SH-SY5Y (cell line): ENCODE data around the gene FBXL13.

Experiments used
- GATA2 ChIP-seq: IDR thresholded peaks from 2 replicates; pipeline ENCODE4 v1.6.1; 2011; ENCODE audit warnings: mild to moderate bottlenecking, low read depth, low read length
- GATA3 ChIP-seq: IDR thresholded peaks from 2 replicates; pipeline ENCODE4 v1.6.1; 2011; ENCODE audit warnings: low read depth, mild to moderate bottlenecking, low read length, moderate library complexity

Gene FBXL13

GRCh38 chr7:103094102-103094501, 19.5 kb upstream of the FBXL13 start:
- TF ChIP-seq GATA3: no peak
- TF ChIP-seq GATA2: no peak

- TF ChIP-seq GATA2 (no peak), GATA3 (no peak)
These were observed 18.8 kb upstream of the FBXL13 start for GRCh38 chr7:103093429-103093828.

- TF ChIP-seq GATA2 (no peak), GATA3 (no peak)
These were observed 8.6 kb upstream of the FBXL13 start for GRCh38 chr7:103083210-103083609.

GRCh38 chr7:103082497-103082896, 7.9 kb upstream of the FBXL13 start:
- TF ChIP-seq GATA3: no peak
- TF ChIP-seq GATA2: no peak

DNA sequence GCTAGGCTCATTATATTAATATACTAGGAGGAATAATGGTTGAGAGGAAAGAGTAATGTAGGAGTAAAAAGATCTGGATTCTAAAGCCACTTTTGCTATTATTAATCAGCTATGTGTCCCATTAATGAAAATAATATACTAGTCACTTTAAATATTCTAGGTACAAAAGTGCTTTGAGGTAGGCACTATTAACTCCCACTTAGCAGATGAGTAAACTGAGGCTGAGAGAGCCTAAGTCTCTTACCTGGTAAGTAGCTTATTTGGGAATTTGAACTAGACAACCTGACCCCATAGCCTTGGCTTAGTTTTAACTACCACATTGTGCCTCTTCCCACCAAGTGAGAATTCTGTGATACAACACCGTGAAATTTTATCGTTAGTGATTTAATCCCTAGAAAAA, 6.3 kb upstream of the FBXL13 start:
- TF ChIP-seq GATA2: no peak
- TF ChIP-seq GATA3: no peak

DNA sequence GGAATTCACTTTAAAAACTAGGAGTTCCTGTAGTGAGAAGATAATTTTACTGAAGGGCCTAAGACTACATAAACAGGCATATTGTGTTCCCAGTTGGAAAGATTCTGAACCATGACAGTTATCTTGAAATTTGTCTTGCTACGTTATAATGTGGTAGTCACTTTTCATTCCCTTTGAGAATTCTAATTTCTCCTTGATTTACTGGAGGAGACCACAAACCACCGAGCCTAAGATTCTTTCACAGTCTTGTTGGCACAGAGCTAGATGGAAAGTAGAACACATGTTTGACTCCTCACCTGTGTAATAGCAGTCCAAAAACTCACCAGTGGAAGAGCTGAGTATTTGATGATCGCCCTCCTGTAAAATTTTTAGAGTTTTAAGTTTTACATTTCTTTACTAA, 5.2 kb upstream of the FBXL13 start:
- TF ChIP-seq GATA2 (no peak), GATA3 (no peak)

GRCh38 chr7:103077318-103077717, 2.7 kb upstream of the FBXL13 start:
- TF ChIP-seq GATA2 (no peak), GATA3 (no peak)

DNA sequence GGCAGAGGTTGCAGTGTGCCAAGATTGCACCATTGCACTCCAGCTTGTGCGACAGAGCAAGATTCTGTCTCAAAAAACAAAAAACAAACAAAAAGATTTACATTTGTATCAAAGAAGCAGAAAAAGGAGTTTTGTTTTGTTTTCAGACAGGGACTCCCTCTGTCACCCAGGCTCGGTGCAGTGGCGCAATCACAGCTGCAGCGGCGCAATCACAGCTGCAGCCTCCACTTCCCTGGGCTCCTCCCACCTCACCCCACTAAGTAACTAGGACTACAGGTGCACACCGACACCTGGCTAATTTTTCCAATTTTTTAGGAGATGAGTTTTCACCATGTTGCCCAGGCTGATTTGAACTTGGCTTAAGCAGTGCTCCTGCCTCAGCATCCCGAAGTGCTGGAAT, 2.2 kb upstream of the FBXL13 start:
- no peak for TF ChIP-seq GATA2
- TF ChIP-seq GATA3: no peak

- TF ChIP-seq GATA2 (no peak), GATA3 (no peak)
These were observed 832 bp upstream of the FBXL13 start for GRCh38 chr7:103075337-103075918.

GRCh38 chr7:103073989-103074518, 542 bp downstream of the FBXL13 start:
- TF ChIP-seq GATA2 (no peak), GATA3 (no peak)

- TF ChIP-seq GATA2: no peak
These were observed 3.6 kb downstream of the FBXL13 start for GRCh38 chr7:103071000-103071399.

- TF ChIP-seq GATA3 (no peak), GATA2 (no peak)
These were observed 5.9 kb downstream of the FBXL13 start for GRCh38 chr7:103068414-103069403.

DNA sequence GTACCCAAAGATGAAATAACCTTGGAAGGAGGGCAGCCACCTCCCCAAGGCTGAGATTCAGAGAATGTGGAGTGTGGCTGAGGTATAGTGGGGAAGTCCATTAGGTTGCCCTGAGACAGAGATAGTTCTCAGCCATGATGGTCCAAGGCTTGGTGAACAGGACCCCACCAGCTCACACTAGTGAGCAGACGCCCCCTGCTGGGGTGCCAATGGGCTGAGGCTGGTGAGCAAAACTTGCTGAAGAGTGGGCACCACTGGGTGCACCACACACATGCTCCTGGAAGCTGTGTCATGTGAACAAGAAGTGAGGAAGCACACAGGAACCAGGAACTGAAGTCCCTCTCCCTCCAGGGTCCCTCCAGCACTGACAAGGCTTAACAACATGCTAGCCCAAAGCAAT, 8.9 kb downstream of the FBXL13 start:
- TF ChIP-seq GATA2 (no peak), GATA3 (no peak)

DNA sequence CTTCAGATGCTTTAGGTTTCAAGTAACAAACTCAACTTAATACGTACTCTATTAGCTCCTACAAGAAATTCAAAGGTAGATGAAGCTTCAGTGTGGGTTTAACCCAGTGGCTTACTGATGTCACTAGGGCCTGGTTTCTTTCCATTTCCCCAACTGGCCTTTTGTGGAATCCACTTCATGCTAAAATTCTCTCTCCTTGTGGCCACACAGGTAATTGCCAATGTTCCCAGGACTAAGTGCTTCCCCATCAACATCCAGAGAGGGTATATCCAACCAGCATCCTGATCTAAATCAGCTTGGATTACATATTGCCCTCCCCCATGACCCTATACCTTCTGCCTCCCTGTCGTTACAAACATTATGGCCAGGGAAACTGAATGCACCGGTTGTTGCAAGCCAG, 10.7 kb downstream of the FBXL13 start:
- no peak for TF ChIP-seq GATA3
- TF ChIP-seq GATA2: no peak

DNA sequence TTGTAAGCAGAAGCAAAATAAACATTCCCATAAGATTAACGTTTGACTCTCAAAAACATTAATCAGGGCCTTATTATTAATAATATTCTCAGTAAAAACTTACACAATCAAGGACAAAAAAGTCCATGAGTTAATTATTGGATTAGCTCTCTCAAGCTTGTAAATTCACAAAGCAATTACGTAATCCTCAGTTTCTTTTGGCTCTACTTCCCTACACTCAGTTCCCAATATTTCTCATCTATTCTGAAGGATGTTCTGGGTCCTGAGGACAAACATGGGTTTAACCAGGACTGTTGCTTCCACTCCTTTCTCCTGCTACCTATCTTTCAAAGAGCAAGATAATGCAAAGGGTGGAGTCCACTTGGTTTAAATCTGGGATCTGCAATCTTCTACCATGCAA, 15.1 kb downstream of the FBXL13 start:
- TF ChIP-seq GATA2 (no peak), GATA3 (no peak)

- TF ChIP-seq GATA3 (no peak), GATA2 (no peak)
These were observed 16.5 kb downstream of the FBXL13 start for GRCh38 chr7:103058122-103058521.
